ENCODE measurements around the gene CCND2.

CCND2 gene

DNA sequence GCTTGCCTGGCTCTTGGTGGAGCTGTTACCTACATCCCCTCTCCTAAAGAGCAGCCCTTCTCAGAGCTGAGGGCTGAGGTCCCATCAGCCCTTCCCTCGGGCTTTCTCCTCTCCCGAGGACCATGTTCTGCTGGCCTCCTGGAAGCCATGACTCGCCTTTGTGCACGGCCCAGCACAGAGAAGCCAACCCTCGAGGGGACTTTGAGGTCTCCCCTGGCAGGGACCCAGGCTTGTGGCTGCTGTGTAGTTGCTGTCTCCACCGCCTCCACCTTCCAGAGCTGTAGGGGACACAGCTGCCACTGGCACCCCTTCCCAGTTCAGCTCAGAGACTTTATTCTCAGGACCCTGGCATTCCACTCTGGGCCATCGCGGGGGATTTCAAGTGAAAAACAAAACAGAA is 22.9 kb upstream of the CCND2 start:
- H3K9ac ChIP-seq (ENCODE audit: insufficient read length), result no peak overlapping the region
- H3K27ac ChIP-seq, result no peak overlapping the region
- H3K36me3 ChIP-seq (ENCODE audit: insufficient read depth, low read length), result no peaks in the 10 kb centered on the region
- no peak overlapping the region for H3K4me3 ChIP-seq
- no peak for DNase-seq (ENCODE audit: low read depth, low spot score)
- H3K9me3 ChIP-seq (ENCODE audit: low read depth, low read length), result no peaks in the 10 kb centered on the region
- TF ChIP-seq EZH2 (IDR thresholded peaks at IDR 0.05) (no peak), POLR2AphosphoS5 (IDR thresholded peaks at IDR 0.05; ENCODE audit: borderline replicate concordance, low read depth, low read length) (no peak)

DNA sequence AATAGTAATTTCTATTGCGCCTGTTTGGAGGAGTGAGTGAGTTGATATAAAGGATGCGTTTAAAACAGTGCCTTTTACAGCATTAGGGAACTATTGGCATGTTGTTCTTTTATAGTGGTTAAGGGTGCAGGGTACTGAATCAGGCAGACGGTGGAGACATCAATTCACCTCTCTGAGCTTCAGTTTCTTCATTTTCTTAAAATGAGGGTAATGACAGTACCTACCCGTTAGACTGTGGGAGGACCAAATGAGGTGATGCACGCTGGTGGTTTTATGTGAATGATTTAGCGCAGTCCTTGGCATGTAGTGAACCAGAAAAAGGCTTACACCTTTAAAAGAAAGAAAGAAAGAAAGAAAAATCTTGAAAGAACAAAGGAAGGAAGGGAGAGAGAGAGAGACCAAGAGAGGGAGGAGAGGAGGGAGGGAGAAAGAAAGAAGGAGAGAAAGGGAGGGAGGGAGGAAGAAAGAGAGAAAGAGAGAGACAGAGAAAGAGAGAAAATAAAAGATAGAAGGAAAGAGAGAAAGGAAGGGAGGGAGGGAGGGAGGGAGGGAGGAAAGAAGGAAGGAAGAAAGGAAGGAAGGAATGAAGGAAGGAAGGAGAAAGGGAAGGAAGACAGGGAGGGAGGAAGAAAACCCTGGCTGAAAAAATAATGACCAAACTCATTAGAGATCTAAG is 22.2 kb upstream of the CCND2 start:
- no peak overlapping the region for H3K9ac ChIP-seq (ENCODE audit: insufficient read length)
- H3K27ac ChIP-seq, result no peak overlapping the region
- TF ChIP-seq POLR2AphosphoS5 (IDR thresholded peaks at IDR 0.05; ENCODE audit: borderline replicate concordance, low read depth, low read length) (no peak), FOXP2 (optimal IDR thresholded peaks at IDR 0.05; ENCODE audit: control extremely low read depth, extremely low read length, insufficient read depth) (no peak), EZH2 (IDR thresholded peaks at IDR 0.05) (no peak)
- no peak overlapping the region for H3K4me3 ChIP-seq
- no peaks in the 10 kb centered on the region for H3K9me3 ChIP-seq (ENCODE audit: low read depth, low read length)
- no peaks in the 10 kb centered on the region for H3K36me3 ChIP-seq (ENCODE audit: insufficient read depth, low read length)
- DNase-seq (ENCODE audit: low read depth, low spot score), result no peak

DNA sequence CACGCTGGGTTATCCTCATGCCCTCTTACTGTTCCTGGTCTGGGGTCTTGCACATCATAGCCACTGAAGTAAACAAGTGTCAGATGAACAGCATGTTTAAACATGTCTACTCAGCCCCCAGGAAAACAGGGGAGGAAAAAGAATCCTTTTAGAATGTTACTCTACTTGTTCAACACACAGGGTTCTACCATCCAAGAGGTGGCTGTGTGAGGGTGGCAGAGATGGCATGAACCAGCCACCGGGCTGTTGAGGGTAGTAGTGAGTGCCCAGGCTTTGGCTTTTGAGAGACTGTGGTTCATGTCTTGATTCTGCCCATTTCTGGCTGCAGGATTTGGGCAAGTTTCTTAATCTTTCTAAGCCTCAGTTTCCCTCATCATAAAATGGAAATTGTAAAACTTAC is 21.6 kb upstream of the CCND2 start:
- Histone ChIP-seq H3K27ac (no peak overlapping the region), H3K9me3 (ENCODE audit: low read depth, low read length) (no peaks in the 10 kb centered on the region), H3K36me3 (ENCODE audit: insufficient read depth, low read length) (no peaks in the 10 kb centered on the region), H3K9ac (ENCODE audit: insufficient read length) (no peak overlapping the region), H3K4me3 (no peak overlapping the region)
- TF ChIP-seq FOXP2 (optimal IDR thresholded peaks at IDR 0.05; ENCODE audit: control extremely low read depth, extremely low read length, insufficient read depth), result no peak
- TF ChIP-seq POLR2AphosphoS5 (IDR thresholded peaks at IDR 0.05; ENCODE audit: borderline replicate concordance, low read depth, low read length), result no peak
- no peak for TF ChIP-seq EZH2 (IDR thresholded peaks at IDR 0.05)
- DNase-seq (ENCODE audit: low read depth, low spot score), result no peak

DNA sequence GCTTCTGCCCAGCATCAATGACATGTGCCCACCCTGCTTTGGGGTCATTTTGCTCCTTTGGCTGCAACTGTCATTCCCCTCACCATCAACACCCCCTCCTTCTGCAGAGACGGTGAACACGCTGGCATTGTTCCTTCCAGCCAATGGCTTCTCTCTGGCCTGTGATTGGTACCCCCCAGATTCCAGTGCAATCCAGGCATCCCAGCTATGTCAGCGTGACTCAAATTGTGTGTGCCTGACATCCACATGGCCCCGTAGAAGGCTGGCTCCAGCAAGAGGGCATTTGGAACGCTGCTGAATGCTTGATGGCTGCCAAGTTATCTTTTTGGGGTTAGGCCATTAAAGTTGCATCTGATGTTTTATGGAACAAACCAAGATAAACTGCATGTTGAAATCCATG is 21.0 kb upstream of the CCND2 start:
- Histone ChIP-seq H3K4me3 (no peak overlapping the region), H3K9ac (ENCODE audit: insufficient read length) (no peak overlapping the region), H3K36me3 (ENCODE audit: insufficient read depth, low read length) (no peaks in the 10 kb centered on the region), H3K27ac (no peak overlapping the region), H3K9me3 (ENCODE audit: low read depth, low read length) (no peaks in the 10 kb centered on the region)
- no peak for TF ChIP-seq EZH2 (IDR thresholded peaks at IDR 0.05)
- no peak for TF ChIP-seq POLR2AphosphoS5 (IDR thresholded peaks at IDR 0.05; ENCODE audit: borderline replicate concordance, low read depth, low read length)
- TF ChIP-seq FOXP2 (optimal IDR thresholded peaks at IDR 0.05; ENCODE audit: control extremely low read depth, extremely low read length, insufficient read depth), result no peak
- no peak for DNase-seq (ENCODE audit: low read depth, low spot score)

DNA sequence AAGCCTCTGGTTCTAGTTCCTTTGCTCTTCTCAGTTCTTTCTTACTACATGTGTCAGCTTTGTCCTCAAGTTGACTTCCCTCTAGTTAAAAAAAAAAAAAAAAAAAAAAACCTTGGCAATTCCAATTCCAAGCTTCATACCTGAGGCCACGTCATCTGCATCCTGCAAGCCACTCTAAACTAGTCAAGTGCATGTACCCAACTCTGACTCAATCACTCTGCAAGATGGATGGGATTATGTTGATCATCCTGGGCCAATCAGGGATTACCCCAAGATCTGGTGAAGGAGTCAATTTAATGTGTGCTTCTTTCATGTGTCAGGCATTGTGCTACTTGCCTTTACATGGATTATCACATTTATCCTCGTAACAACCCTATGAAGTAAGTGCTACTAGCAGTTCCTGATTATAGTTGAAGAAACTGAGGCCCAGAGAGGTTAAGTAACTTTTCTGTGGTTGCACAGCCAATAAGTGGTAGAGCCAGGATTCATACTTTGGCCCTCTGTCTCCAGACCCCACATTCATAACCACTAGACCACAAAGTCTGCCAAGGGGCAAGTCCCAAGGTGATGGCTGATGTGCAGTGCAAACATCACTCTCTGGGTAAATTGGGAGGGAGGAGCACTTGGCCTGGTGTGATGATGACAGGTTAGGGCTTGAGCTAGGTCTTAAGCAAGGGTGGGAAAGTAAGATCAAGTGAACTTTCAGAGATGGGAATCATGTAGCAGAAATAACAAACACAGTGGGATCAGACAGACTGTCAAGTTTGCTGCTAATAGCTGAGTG is 17.3 kb upstream of the CCND2 start:
- no peak overlapping the region for H3K27ac ChIP-seq
- no peak overlapping the region for H3K9ac ChIP-seq (ENCODE audit: insufficient read length)
- no peak overlapping the region for H3K4me3 ChIP-seq
- TF ChIP-seq FOXP2 (optimal IDR thresholded peaks at IDR 0.05; ENCODE audit: control extremely low read depth, extremely low read length, insufficient read depth) (no peak), EZH2 (IDR thresholded peaks at IDR 0.05) (no peak), POLR2AphosphoS5 (IDR thresholded peaks at IDR 0.05; ENCODE audit: borderline replicate concordance, low read depth, low read length) (no peak)
- H3K9me3 ChIP-seq (ENCODE audit: low read depth, low read length), result no peaks in the 10 kb centered on the region
- no peaks in the 10 kb centered on the region for H3K36me3 ChIP-seq (ENCODE audit: insufficient read depth, low read length)
- no peak for DNase-seq (ENCODE audit: low read depth, low spot score)

DNA sequence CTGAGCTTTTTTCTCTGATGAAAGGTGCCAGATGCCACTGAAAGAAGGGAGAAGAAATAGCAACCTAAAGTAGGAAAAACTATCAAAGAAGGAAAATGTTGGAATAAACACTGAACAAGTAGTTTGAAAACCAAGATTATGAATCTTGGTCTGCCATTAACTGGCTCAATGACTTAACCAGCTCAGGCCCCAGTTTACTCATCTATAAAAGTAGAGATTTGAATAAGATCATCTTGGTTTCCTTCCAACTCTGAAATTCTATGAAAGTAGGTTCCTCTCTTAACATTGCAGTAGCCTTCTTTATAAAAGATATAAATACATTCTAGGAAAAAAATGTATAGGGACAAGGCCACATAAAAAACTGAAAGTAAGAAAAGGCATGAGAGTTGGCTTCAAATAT is 16.1 kb upstream of the CCND2 start:
- H3K9ac ChIP-seq (ENCODE audit: insufficient read length), result no peak overlapping the region
- TF ChIP-seq EZH2 (IDR thresholded peaks at IDR 0.05) (no peak), FOXP2 (optimal IDR thresholded peaks at IDR 0.05; ENCODE audit: control extremely low read depth, extremely low read length, insufficient read depth) (no peak), POLR2AphosphoS5 (IDR thresholded peaks at IDR 0.05; ENCODE audit: borderline replicate concordance, low read depth, low read length) (no peak)
- H3K9me3 ChIP-seq (ENCODE audit: low read depth, low read length), result no peaks in the 10 kb centered on the region
- no peak overlapping the region for H3K4me3 ChIP-seq
- H3K36me3 ChIP-seq (ENCODE audit: insufficient read depth, low read length), result no peaks in the 10 kb centered on the region
- DNase-seq (ENCODE audit: low read depth, low spot score), result no peak
- no peak overlapping the region for H3K27ac ChIP-seq

DNA sequence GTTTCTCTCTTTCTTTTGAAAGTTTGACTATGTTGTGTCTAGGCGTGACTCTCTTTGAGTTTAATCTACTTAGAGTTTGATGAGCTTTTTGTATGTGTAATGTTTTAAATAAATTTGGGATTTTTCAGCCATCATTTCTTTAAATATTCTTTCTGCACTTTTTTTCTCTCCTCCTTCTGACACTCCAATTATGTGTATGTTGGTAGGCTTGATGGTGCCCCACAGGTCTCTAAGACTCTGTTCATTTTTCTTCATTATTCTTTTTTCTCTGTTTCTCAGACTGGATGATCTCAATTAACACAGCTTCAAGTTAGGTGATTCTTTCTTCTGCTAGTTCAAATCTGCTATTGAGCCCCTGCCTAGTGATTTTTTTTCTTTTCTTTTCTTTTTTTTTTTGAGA is 14.5 kb upstream of the CCND2 start:
- Histone ChIP-seq H3K27ac (no peak overlapping the region), H3K9ac (ENCODE audit: insufficient read length) (no peak overlapping the region), H3K9me3 (ENCODE audit: low read depth, low read length) (no peaks in the 10 kb centered on the region), H3K4me3 (no peak overlapping the region), H3K36me3 (ENCODE audit: insufficient read depth, low read length) (no peaks in the 10 kb centered on the region)
- TF ChIP-seq POLR2AphosphoS5 (IDR thresholded peaks at IDR 0.05; ENCODE audit: borderline replicate concordance, low read depth, low read length), result no peak
- no peak for TF ChIP-seq EZH2 (IDR thresholded peaks at IDR 0.05)
- TF ChIP-seq FOXP2 (optimal IDR thresholded peaks at IDR 0.05; ENCODE audit: control extremely low read depth, extremely low read length, insufficient read depth), result no peak
- DNase-seq (ENCODE audit: low read depth, low spot score), result no peak

DNA sequence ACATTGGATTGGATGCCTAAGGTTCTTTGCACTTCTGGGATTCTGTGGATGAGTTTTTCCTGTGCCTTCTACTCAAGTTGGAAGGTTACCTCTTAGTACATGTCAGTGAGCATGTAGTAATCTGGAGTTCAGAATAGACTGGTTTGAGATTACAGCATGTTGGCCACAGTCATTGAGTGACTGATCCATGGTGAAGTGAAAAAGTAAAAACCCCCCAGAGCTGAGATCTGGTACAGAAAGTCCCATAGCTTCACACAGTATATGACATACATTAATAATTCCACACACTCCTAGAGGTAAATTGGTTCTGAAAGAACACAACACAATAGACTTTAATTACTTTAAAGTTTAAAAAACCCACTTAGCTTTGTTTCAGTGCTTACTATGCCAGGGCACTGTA is 11.9 kb upstream of the CCND2 start:
- DNase-seq (ENCODE audit: low read depth, low spot score), result no peak
- TF ChIP-seq FOXP2 (optimal IDR thresholded peaks at IDR 0.05; ENCODE audit: control extremely low read depth, extremely low read length, insufficient read depth) (no peak), EZH2 (IDR thresholded peaks at IDR 0.05) (no peak), POLR2AphosphoS5 (IDR thresholded peaks at IDR 0.05; ENCODE audit: borderline replicate concordance, low read depth, low read length) (no peak)
- Histone ChIP-seq H3K9me3 (ENCODE audit: low read depth, low read length) (no peaks in the 10 kb centered on the region), H3K36me3 (ENCODE audit: insufficient read depth, low read length) (no peaks in the 10 kb centered on the region), H3K27ac (no peak overlapping the region), H3K9ac (ENCODE audit: insufficient read length) (no peak overlapping the region), H3K4me3 (no peak overlapping the region)
